Stimulated activated CD4-positive, alpha-beta T cell treated with anti-CD3 and anti-CD28 coated beads, TNF-alpha, amount 100 ng/mL, for 24 hours (primary cell): ENCODE measurements around the gene PSMD13.
A peak's percentile ranks its signal among the peaks of the same experiment; 100 is the strongest.

Experiments
- DNase-seq, 3 experiments: peaks; one replicate each; pipeline ENCODE4 v3.0.0-alpha.2; 2020; ENCODE audit warnings: low read depth in 3 of 3

PSMD13 gene

GRCh38 chr11:204587-205109 lies 32.1 kb upstream of the PSMD13 start:
- DNase-seq = no peak

DNA sequence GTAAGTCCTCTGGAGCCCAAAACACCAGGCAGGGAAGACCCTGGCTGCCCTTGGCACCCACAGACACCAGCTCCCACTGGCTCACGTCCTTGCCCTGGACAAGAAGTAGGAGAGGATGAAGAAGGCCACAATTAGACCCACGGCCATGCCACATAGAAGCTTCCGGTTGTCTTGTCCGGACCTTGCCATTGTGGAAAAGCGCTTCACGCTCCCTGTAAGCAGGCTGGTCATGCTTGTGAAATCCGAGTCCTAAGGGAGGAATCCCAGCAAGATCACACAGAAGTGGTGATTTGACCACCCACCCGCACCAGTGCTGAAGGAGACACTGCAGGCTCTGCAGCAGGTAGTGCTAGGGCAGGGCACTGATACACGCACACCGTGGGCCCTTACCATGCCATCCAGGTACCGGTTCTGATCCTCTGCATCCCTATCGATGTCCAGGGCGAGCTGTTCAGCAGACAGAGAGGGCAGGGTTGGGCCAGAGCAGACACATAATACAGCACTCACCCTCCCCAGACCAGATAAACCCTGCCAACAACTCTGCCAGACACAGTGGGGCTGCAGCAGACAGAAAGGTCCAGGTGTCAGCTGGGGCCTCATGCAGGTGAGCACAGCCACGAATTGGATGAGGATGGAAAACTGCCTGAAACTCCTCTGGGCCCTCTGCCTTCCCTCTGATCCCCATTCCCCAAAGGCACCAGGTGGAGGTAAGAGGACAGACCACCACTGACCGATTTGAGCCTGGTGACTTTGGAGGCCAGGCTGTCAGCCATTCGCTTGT lies 31.4 kb upstream of the PSMD13 start:
- no peak for DNase-seq

GRCh38 chr11:206002-206384 lies 30.8 kb upstream of the PSMD13 start:
- no peak for DNase-seq

GRCh38 chr11:206526-207207 lies 30.1 kb upstream of the PSMD13 start:
- DNase-seq = no peak

DNA sequence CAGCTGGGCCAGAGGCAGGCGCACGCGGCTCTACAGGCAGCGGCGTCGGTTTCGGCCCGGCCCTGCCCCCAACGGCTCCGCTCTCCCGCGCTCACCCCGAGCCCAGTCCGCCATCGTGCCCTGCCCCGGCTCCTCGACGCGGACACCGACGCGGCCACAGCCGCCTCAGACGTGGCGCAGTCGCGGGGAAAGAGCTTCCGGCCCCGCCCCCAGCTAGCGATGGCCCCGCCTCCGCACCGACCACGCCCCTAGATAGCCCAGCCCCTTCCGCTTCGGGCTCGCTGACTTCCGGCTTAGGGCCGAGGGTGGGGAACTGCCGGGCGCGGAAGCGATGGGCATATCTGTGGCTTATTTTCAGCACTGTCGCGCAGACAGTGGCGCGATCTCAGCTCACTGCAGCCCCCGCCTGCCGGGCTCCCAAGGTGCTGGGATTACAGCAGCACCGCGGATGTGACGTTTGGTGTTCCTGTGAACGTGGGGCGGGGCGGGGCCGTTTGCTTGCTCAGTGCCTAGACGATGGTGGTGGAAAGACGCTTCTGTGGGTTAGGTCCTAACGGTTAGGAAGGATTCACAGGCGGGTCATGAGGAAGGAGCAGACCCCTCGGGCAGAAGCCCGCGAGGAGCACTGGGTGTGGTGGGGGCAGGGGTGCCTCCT lies 29.4 kb upstream of the PSMD13 start, which contains the start of the genes BET1L and RIC8A:
Gene BET1L (minus strand): TSS at position 192 of the 655 bp plus-strand sequence. CDS start 78 bp downstream, at position 114.
Gene RIC8A (plus strand): TSS at position 501 of the 655 bp plus-strand sequence. CDS start 1,147 bp downstream, outside the sequence.
- DNase-seq = peak; percentile 93 to 97 (median 94)

- DNase-seq = peak in 1 of 3 experiments; percentile 22
Measured at GRCh38 chr11:207863-208180, 29.0 kb upstream of the PSMD13 start.

DNA sequence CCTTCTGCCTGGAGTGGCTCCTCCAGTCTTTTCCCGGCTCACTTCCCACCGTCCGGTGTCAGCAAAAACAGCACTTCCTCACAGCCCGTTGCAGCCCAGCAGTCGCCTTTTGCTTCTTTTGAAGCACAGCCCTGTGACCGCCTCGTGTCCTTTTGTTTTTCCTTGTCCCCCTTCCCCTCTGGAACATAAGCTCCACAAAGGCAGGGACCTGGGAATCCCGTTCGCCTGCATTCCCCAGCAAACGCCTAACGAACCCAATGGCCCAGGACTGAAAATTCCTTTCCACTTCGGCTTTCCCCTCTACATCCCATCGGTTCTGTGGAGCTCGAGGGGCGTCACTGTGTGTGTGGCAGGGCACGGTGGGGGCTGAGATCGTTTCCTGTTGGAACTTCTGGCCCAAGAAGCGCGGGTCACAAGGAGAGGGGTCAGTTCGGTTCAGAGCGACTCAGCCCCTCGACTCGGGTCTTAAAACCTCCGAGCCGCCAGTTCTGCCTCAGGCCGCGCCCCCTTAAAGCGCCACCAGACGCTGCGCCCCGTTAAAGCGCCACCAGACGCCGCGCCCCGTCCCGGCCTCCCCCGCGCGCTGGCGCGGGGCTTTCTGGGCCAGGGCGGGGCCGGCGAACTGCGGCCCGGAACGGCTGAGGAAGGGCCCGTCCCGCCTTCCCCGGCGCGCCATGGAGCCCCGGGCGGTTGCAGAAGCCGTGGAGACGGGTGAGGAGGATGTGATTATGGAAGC lies 28.4 kb upstream of the PSMD13 start:
- peak; percentile 63 to 80 (median 73) for DNase-seq

DNA sequence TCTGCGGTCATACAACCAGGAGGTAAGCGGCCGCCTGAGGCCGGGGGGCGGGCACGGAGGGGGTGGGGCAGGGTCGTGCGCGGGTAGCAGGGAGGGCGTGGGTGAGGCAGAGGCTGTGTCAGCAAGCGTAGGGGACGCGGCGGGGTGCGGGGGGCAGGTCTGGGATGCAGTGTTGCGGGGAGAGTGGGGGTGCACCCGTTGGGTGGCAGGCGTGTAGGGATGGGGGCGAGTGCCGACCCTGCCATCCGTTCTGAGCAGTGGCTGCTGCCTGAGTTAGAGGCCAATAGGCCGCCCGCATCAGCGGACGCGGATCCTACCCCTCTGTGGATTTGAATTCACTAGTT lies 27.9 kb upstream of the PSMD13 start:
- DNase-seq = no peak

DNA sequence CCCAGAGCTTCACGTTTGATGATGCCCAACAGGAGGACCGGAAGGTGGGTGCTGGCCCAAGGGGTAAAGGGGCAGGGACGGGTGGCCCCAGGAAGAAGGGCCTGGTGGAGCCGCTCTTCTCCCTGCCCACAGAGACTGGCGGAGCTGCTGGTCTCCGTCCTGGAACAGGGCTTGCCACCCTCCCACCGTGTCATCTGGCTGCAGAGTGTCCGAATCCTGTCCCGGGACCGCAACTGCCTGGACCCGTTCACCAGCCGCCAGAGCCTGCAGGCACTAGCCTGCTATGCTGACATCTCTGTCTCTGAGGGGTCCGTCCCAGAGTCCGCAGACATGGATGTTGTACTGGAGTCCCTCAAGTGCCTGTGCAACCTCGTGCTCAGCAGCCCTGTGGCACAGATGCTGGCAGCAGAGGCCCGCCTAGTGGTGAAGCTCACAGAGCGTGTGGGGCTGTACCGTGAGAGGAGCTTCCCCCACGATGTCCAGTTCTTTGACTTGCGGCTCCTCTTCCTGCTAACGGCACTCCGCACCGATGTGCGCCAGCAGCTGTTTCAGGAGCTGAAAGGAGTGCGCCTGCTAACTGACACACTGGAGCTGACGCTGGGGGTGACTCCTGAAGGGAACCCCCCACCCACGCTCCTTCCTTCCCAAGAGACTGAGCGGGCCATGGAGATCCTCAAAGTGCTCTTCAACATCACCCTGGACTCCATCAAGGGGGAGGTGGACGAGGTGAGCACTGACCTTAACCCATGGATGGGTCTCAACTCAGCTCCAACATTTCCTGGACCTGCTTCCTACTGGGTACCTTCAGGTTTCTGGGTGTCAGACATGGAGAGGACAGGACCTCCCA lies 27.3 kb upstream of the PSMD13 start:
- no peak for DNase-seq

DNA sequence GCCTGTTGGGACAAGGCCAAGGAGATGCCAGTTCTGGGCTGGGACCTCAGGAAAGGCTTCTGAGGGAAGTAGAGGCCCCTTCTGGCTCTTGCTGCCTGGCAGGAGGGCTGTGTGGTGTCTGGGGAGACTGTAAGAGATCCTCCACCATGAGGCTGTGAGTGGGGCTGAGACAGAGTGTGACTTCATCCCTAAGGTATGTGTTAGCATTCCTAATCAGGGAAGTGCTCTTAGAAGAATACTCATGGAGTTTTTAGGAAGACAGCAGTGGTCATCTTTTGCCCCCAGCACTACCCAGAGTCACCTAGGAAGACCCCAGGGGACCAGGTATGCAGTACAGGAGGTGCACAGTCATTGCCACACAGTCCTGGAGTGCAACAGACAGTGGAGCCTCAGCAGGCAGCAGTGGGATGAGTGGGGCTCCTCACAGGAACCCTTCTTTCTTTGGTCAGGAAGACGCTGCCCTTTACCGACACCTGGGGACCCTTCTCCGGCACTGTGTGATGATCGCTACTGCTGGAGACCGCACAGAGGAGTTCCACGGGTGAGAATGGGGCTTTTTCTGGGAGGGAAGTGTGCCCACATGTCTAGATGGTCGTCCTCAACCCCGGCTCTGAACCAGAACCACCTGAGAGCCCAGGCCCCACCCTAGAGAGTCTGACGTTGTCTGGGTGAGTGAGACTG lies 26.5 kb upstream of the PSMD13 start:
- DNase-seq = no peak

- DNase-seq = no peak
Measured at GRCh38 chr11:210803-211180, 26.0 kb upstream of the PSMD13 start.

- no peak for DNase-seq
Measured at GRCh38 chr11:211295-211694, 25.5 kb upstream of the PSMD13 start.

GRCh38 chr11:211741-212140 lies 25.0 kb upstream of the PSMD13 start:
- DNase-seq = no peak

DNA sequence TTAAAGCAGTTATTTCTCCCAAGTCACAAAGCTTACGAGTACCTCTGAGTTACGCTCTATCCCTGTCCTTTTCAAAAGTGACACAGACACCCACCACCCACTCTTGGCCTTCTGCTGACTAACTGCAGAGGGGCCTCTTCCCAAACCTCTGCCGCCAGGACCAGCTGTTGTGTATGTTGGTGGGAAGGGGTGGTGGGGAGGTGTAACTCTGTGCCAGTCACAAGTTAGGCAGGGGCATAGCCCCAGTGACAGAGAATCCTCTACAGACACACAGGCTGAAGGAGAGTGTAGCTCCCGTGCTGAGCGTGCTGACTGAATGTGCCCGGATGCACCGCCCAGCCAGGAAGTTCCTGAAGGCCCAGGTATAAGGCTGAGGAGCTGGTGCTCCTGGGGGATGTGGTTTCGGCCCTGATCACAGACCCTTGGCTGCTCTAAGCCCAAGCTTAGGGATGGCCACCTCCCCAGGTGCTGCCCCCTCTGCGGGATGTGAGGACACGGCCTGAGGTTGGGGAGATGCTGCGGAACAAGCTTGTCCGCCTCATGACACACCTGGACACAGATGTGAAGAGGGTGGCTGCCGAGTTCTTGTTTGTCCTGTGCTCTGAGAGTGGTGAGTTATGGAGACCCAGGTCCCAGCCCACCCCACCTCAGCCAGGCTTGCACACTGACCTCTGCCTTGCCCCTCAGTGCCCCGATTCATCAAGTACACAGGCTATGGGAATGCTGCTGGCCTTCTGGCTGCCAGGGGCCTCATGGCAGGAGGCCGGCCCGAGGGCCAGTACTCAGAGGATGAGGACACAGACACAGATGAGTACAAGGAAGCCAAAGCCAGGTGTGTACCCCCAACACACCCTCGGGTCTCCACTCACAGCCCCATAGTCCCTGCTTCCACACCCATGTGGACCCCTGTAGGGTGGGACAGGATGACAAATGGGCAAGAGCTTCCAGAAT lies 24.4 kb upstream of the PSMD13 start:
- DNase-seq = no peak

DNA sequence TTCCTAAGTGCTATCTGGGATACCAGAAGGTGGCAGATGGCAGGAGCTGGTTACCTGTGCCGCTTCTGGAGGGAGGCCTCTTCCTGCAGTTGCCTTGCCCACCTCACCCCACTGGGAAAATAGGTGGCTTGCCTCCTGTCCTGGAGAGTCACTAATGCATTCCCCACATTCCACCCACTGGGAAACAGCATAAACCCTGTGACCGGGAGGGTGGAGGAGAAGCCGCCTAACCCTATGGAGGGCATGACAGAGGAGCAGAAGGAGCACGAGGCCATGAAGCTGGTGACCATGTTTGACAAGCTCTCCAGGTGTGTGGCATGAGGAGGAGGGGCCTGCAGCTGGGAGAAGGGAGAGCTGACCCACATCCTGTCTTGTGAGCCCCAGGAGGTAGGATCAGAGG lies 23.7 kb upstream of the PSMD13 start:
- no peak for DNase-seq

- DNase-seq = no peak
Measured at GRCh38 chr11:214083-214482, 22.7 kb upstream of the PSMD13 start.

GRCh38 chr11:215581-216037 lies 21.2 kb upstream of the PSMD13 start:
- DNase-seq = no peak

GRCh38 chr11:216081-216974 lies 20.4 kb upstream of the PSMD13 start:
- DNase-seq = no peak
